ENCODE measurements around the gene TCP11L1.
"Not testable (repeated sequence)": the region's sequence is repeated elsewhere in the genome, so short reads cannot be mapped to it uniquely, and the experiment has no call there.

Gene TCP11L1

GRCh38 chr11:33039274-33040032, at the start of gene TCP11L1:
TCP11L1 (plus strand) TSS chr11:33039572; CDS start chr11:33043774, 4,202 bp downstream.
- peak; percentile 81 for DNase-seq

GRCh38 chr11:32990481-32990880, 48.9 kb upstream of the TCP11L1 start:
- DNase-seq = no peak

- no peak for DNase-seq
Measured at GRCh38 chr11:32991427-32991826, 47.9 kb upstream of the TCP11L1 start.

GRCh38 chr11:32991898-32992297, 47.5 kb upstream of the TCP11L1 start:
- no peak for DNase-seq

- DNase-seq = no peak
Measured at GRCh38 chr11:33000181-33000580, 39.2 kb upstream of the TCP11L1 start.

- DNase-seq = no peak
Measured at GRCh38 chr11:33001281-33001680, 38.1 kb upstream of the TCP11L1 start.

- no peak for DNase-seq
Measured at GRCh38 chr11:33001751-33002542, 37.4 kb upstream of the TCP11L1 start.

GRCh38 chr11:33005175-33005574, 34.2 kb upstream of the TCP11L1 start:
- DNase-seq = peak; percentile 12 to 48

- no peak for DNase-seq
Measured at GRCh38 chr11:33006010-33006409, 33.4 kb upstream of the TCP11L1 start.

GRCh38 chr11:33013755-33014154, 25.6 kb upstream of the TCP11L1 start:
- no peak for DNase-seq

- peak; percentile 76 to 84 for DNase-seq
Measured at GRCh38 chr11:33015621-33016551, 23.5 kb upstream of the TCP11L1 start, which contains the start of gene DEPDC7. DEPDC7 (plus strand) TSS chr11:33015878; CDS start chr11:33015956, 78 bp downstream.

GRCh38 chr11:33016654-33017053, 22.7 kb upstream of the TCP11L1 start:
- DNase-seq = no peak

GRCh38 chr11:33017478-33017877, 21.9 kb upstream of the TCP11L1 start:
- no peak for DNase-seq

GRCh38 chr11:33017965-33018364, 21.4 kb upstream of the TCP11L1 start:
- no peak for DNase-seq

- no peak for DNase-seq
Measured at GRCh38 chr11:33018840-33019239, 20.5 kb upstream of the TCP11L1 start.

- DNase-seq = no peak
Measured at GRCh38 chr11:33021501-33021900, 17.9 kb upstream of the TCP11L1 start.

- no peak for DNase-seq
Measured at GRCh38 chr11:33021937-33022336, 17.4 kb upstream of the TCP11L1 start.

- no peak for DNase-seq
Measured at GRCh38 chr11:33025339-33025722, 14.0 kb upstream of the TCP11L1 start.

GRCh38 chr11:33027233-33027632, 12.1 kb upstream of the TCP11L1 start:
- no peak for DNase-seq

- no peak for DNase-seq
Measured at GRCh38 chr11:33027846-33028536, 11.4 kb upstream of the TCP11L1 start.

GRCh38 chr11:33028537-33028914, 10.8 kb upstream of the TCP11L1 start:
- no peak for DNase-seq

GRCh38 chr11:33029218-33029617, 10.2 kb upstream of the TCP11L1 start:
- DNase-seq = not testable (repeated sequence)

Data from CD4-positive, alpha-beta T cell treated with Interleukin-1 beta for 1 hour (primary cell).